H9 (cell line): Measurements from ENCODE around the gene CREB3L2. TPM values are rescaled to one million over a fixed set of nuclear protein-coding genes. Genes with fewer than 3 reads are reported as not detected.

Source experiments
- DNase-seq: peaks from one replicate; pipeline ENCODE4 v3.0.0-alpha.2; 2017
- H2AFZ ChIP-seq: one replicate; pipeline ENCODE4 v1.6.1; 2013; ENCODE audit warnings: mild to moderate bottlenecking, low read length, control low read depth, moderate library complexity
- H2AK5ac ChIP-seq: 2 replicates; pipeline ENCODE4 v1.6.1; 2013; ENCODE audit warnings: low read length, control low read depth, mixed read lengths; ENCODE audit not compliant: insufficient read length
- H2BK120ac ChIP-seq: one replicate; pipeline ENCODE4 v1.6.1; 2013; ENCODE audit warnings: low read depth, mild to moderate bottlenecking, low read length, control low read depth, inconsistent platforms; ENCODE audit not compliant: poor library complexity, severe bottlenecking
- H2BK12ac ChIP-seq: 2 replicates; pipeline ENCODE4 v1.6.1; 2013; ENCODE audit warnings: low read length, control low read depth, mixed read lengths, low read depth; ENCODE audit not compliant: insufficient read length
- H2BK15ac ChIP-seq: 2 replicates; pipeline ENCODE4 v1.6.1; 2013; ENCODE audit warnings: low read depth, low read length, control low read depth
- H2BK20ac ChIP-seq: one replicate; pipeline ENCODE4 v1.6.1; 2013; ENCODE audit warnings: low read depth, mild to moderate bottlenecking, low read length, control low read depth, inconsistent platforms; ENCODE audit not compliant: poor library complexity, severe bottlenecking
- H2BK5ac ChIP-seq: 2 replicates; pipeline ENCODE4 v1.6.1; 2013; ENCODE audit warnings: low read length, control low read depth, mixed read lengths; ENCODE audit not compliant: insufficient read length
- H3K14ac ChIP-seq: 2 replicates; pipeline ENCODE4 v1.6.1; 2013; ENCODE audit warnings: low read length, control low read depth; ENCODE audit not compliant: insufficient read depth
- H3K18ac ChIP-seq: 2 replicates; pipeline ENCODE4 v1.6.1; 2013; ENCODE audit warnings: low read depth, mild to moderate bottlenecking, mixed read lengths, low read length, control low read depth; ENCODE audit not compliant: insufficient read length
- H3K23ac ChIP-seq: 2 replicates; pipeline ENCODE4 v1.6.1; 2013; ENCODE audit warnings: low read length, control low read depth, mixed read lengths, low read depth; ENCODE audit not compliant: insufficient read length
- H3K23me2 ChIP-seq: 2 replicates; pipeline ENCODE4 v1.6.1; 2013; ENCODE audit warnings: low read depth, mild to moderate bottlenecking, mixed read lengths, low read length, control low read depth; ENCODE audit not compliant: insufficient read length, poor library complexity, severe bottlenecking
- H3K27ac ChIP-seq: 2 replicates; pipeline ENCODE4 v1.5.1; 2013; ENCODE audit warnings: low read length, control low read depth, mixed read lengths, low read depth; ENCODE audit not compliant: insufficient read length
- H3K27me3 ChIP-seq: 2 replicates; pipeline ENCODE4 v1.6.1; 2013; ENCODE audit warnings: low read length, control low read depth, inconsistent platforms; ENCODE audit not compliant: insufficient read depth
- H3K4ac ChIP-seq: 2 replicates; pipeline ENCODE4 v1.6.1; 2013; ENCODE audit warnings: low read depth, mild to moderate bottlenecking, control low read depth, inconsistent platforms, low read length, moderate library complexity
- H3K4me1 ChIP-seq: 2 replicates; pipeline ENCODE4 v1.6.1; 2013; ENCODE audit warnings: low read length, control low read depth, inconsistent platforms; ENCODE audit not compliant: insufficient read depth
- H3K4me2 ChIP-seq: 2 replicates; pipeline ENCODE4 v1.6.1; 2013; ENCODE audit warnings: low read length, control low read depth, mixed read lengths; ENCODE audit not compliant: insufficient read length, insufficient read depth
- H3K56ac ChIP-seq: 2 replicates; pipeline ENCODE4 v1.6.1; 2013; ENCODE audit warnings: low read depth, mild to moderate bottlenecking, mixed read lengths, low read length, control low read depth; ENCODE audit not compliant: insufficient read length
- H3K79me1 ChIP-seq: 2 replicates; pipeline ENCODE4 v1.6.1; 2013; ENCODE audit warnings: low read depth, mild to moderate bottlenecking, moderate library complexity, low read length, control low read depth, inconsistent platforms; ENCODE audit not compliant: insufficient read depth, poor library complexity, severe bottlenecking
- H3K79me2 ChIP-seq: 2 replicates; pipeline ENCODE4 v1.6.1; 2013; ENCODE audit warnings: low read length, control low read depth, inconsistent platforms; ENCODE audit not compliant: insufficient read depth
- H3K9ac ChIP-seq: 2 replicates; pipeline ENCODE4 v1.6.1; 2013; ENCODE audit warnings: low read length, control low read depth, mixed read lengths; ENCODE audit not compliant: insufficient read length; ENCODE audit errors: extremely low read depth
- H3K9me3 ChIP-seq: one replicate; pipeline ENCODE4 v1.6.1; 2013; ENCODE audit warnings: low read depth, low read length, inconsistent platforms; ENCODE audit not compliant: control insufficient read depth
- H3T11ph ChIP-seq: one replicate; pipeline ENCODE4 v1.6.1; 2013; ENCODE audit warnings: mild to moderate bottlenecking, low read length, control low read depth, inconsistent platforms
- H4K20me1 ChIP-seq: one replicate; pipeline ENCODE4 v1.6.1; 2013; ENCODE audit not compliant: control insufficient read depth, insufficient read length, insufficient read depth
- H4K5ac ChIP-seq: 2 replicates; pipeline ENCODE4 v1.6.1; 2013; ENCODE audit warnings: low read depth, mild to moderate bottlenecking, mixed read lengths, low read length, control low read depth; ENCODE audit not compliant: insufficient read length
- H4K8ac ChIP-seq: replicated peaks from 2 replicates; pipeline ENCODE4 v1.6.1; 2013; ENCODE audit warnings: low read length, control low read depth, mixed read lengths, low read depth; ENCODE audit not compliant: insufficient read length
- H4K91ac ChIP-seq: 2 replicates; pipeline ENCODE4 v1.6.1; 2013; ENCODE audit warnings: low read depth, mild to moderate bottlenecking, moderate library complexity, mixed read lengths, low read length, control low read depth; ENCODE audit not compliant: insufficient read length
- H3K27ac Mint-ChIP-seq, 3 experiments: 2 replicates in 2 of 3; 3 replicates in 1 of 3; pipeline ENCODE4 v1.8.0; 2020 to 2021; ENCODE audit warnings: mixed read lengths in 3 of 3, mild to moderate bottlenecking in 1 of 3, moderate library complexity in 1 of 3
- H3K27me3 Mint-ChIP-seq: 2 replicates; pipeline ENCODE4 v1.8.0; 2021; ENCODE audit warnings: low read depth, mild to moderate bottlenecking, moderate library complexity, mixed read lengths
- H3K36me3 Mint-ChIP-seq, 3 experiments: 2 replicates in 2 of 3; 3 replicates in 1 of 3; pipeline ENCODE4 v1.8.0; 2020 to 2021; ENCODE audit warnings: low read depth in 3 of 3, mixed read lengths in 3 of 3; ENCODE audit not compliant: insufficient read depth in 1 of 3
- H3K4me1 Mint-ChIP-seq, 2 experiments: 2 replicates each; pipeline ENCODE4 v1.8.0; 2020; ENCODE audit warnings: mixed read lengths in 2 of 2
- H3K4me3 Mint-ChIP-seq, 2 experiments: 2 replicates in 1 of 2; 3 replicates in 1 of 2; pipeline ENCODE4 v1.8.0; 2020 to 2021; ENCODE audit warnings: mild to moderate bottlenecking in 2 of 2, mixed read lengths in 2 of 2, moderate library complexity in 1 of 2
- H3K9me3 Mint-ChIP-seq, 2 experiments: 2 replicates in 1 of 2; 3 replicates in 1 of 2; pipeline ENCODE4 v1.8.0; 2020; ENCODE audit warnings: mild to moderate bottlenecking in 2 of 2, mixed read lengths in 2 of 2, moderate library complexity in 1 of 2
- WGBS: extraction: QIAGEN DNeasy Blood & Tissue Kit; methylation state at CpG from one replicate; pipeline ENCODE4 v1.1.7; 2013; ENCODE audit warnings: missing lambda C conversion rate, low lambda C conversion rate, mixed read lengths; ENCODE audit not compliant: insufficient read length; ENCODE audit errors: extremely low coverage; 5-methylcytosine and 5-hydroxymethylcytosine counted together
- total RNA-seq: library from RNA; stranded (reverse); gene quantifications from 2 replicates; pipeline ENCODE4 v1.2.1, GENCODE V29; 2021
- TF ChIP-seq, protein P1 (sequence below): fragments of 200-600 bp; sonication (generic); conservative IDR thresholded peaks from 3 replicates; pipeline ENCODE4 v1.8.0; 2021; ENCODE audit warnings: antibody characterized with exemption, mild to moderate bottlenecking

The CREB3L2 gene
- total RNA-seq, 1 experiment from 2014 or later, result 60.7 TPM

- Histone ChIP-seq H3K9ac (no peak overlapping the region), H2BK12ac (no peak overlapping the region), H3K18ac (no peak overlapping the region), H2BK120ac (no peak overlapping the region), H3K4ac (no peak overlapping the region), H4K5ac (no peak overlapping the region), H2BK20ac (no peak overlapping the region), H3K23ac (no peak overlapping the region), H3K4me2 (no peak overlapping the region), H3K79me2 (no peaks in the 10 kb centered on the region), H4K91ac (no peak overlapping the region), H3K14ac (no peak overlapping the region), H3K79me1 (no peaks in the 10 kb centered on the region), H3K9me3 (no peaks in the 10 kb centered on the region), H3K27me3 (no peaks in the 10 kb centered on the region), H3K56ac (no peak overlapping the region), H2BK5ac (no peak overlapping the region), H4K8ac (no peak overlapping the region), H3K23me2 (no peaks in the 10 kb centered on the region), H2AFZ (no peak overlapping the region), H2BK15ac (no peak overlapping the region), H2AK5ac (no peak overlapping the region), H3T11ph (no peak overlapping the region), H3K4me1 (no peaks in the 10 kb centered on the region; the same call in 1 of the 2 replicates), H4K20me1 (no peaks in the 10 kb centered on the region), H3K27ac (no peak overlapping the region)
- WGBS, result no CpG with 5 or more reads among the region's 3 CpGs
- TF ChIP-seq, protein P1, sequence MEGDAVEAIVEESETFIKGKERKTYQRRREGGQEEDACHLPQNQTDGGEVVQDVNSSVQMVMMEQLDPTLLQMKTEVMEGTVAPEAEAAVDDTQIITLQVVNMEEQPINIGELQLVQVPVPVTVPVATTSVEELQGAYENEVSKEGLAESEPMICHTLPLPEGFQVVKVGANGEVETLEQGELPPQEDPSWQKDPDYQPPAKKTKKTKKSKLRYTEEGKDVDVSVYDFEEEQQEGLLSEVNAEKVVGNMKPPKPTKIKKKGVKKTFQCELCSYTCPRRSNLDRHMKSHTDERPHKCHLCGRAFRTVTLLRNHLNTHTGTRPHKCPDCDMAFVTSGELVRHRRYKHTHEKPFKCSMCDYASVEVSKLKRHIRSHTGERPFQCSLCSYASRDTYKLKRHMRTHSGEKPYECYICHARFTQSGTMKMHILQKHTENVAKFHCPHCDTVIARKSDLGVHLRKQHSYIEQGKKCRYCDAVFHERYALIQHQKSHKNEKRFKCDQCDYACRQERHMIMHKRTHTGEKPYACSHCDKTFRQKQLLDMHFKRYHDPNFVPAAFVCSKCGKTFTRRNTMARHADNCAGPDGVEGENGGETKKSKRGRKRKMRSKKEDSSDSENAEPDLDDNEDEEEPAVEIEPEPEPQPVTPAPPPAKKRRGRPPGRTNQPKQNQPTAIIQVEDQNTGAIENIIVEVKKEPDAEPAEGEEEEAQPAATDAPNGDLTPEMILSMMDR, result no peak
- DNase-seq, result no peak
- Mint-ChIP-seq H3K4me1 (peaks cover 8 to 11% of the 10 kb centered on the region in 2 experiments), H3K36me3 (peaks cover 28 to 64% (median 48%) of the 10 kb centered on the region in 3 experiments), H3K4me3 (no peak overlapping the region), H3K27me3 (no peaks in the 10 kb centered on the region), H3K9me3 (peaks cover 7 to 9% of the 10 kb centered on the region in 2 experiments; a peak in 3 of 5 replicates), H3K27ac (no peak overlapping the region)
Measured at GRCh38 chr7:137869260-137869659, 132.6 kb downstream of the CREB3L2 start.
